A549 (cell line): ENCODE measurements around the gene PRSS21. TPM values are rescaled to one million over a fixed set of nuclear protein-coding genes. Genes with fewer than 3 reads are reported as not detected.

ENCODE experiments used
- ATAC-seq, 2 experiments: fragments of 200-7000 bp in 1 of 2; fragments of >200 bp in 1 of 2; cut with Nextera tagmentation in 1 of 2; cut with Tn5 transposase in 1 of 2; 3 replicates each; pipeline versions ENCODE4 v1.8.0 to v1.9.1; 2018 to 2020; ENCODE audit warnings: mild to moderate bottlenecking in 1 of 2, moderate library complexity in 1 of 2
- CTCF ChIA-PET: fragments of 300-600 bp; sonication (Branson Sonifier 250); formaldehyde crosslinking; extraction: SDS; loops from one replicate; lab custom pipeline; 2021; ENCODE audit warnings: antibody characterized with exemption, inconsistent platforms; lab: Yijun Ruan, JAX
- POLR2A ChIA-PET: fragments of 350-600 bp; formaldehyde crosslinking; extraction: SDS; loops from one replicate; lab custom pipeline; 2021; ENCODE audit warnings: antibody characterized with exemption, inconsistent platforms; lab: Yijun Ruan, JAX
- DNase-seq, 2 experiments: peaks; one replicate each; pipeline versions ENCODE4 v3.0.0 to v3.0.0-alpha.2; 2011 to 2016; ENCODE audit warnings: low read depth in 1 of 2, low spot score in 1 of 2
- FAIRE-seq: peaks from 2 replicates; lab custom pipeline; 2011; peaks lifted over from hg19 to GRCh38; lab: Jason Lieb, UNC
- H3K27ac ChIP-seq, 2 experiments: fragments of >200 bp; sonication (Bioruptor Twin); formaldehyde crosslinking; 3 replicates each; pipeline ENCODE4 v1.5.1; 2016 to 2017
- H3K4me1 ChIP-seq: fragments of >200 bp; sonication (Bioruptor Twin); formaldehyde crosslinking; 3 replicates; pipeline ENCODE4 v1.6.1; 2016
- H3K4me2 ChIP-seq: fragments of >200 bp; sonication (Bioruptor Twin); formaldehyde crosslinking; 3 replicates; pipeline ENCODE4 v1.6.1; 2016
- H3K4me3 ChIP-seq: fragments of >200 bp; sonication (Bioruptor Twin); formaldehyde crosslinking; 3 replicates; pipeline ENCODE4 v1.5.1; 2016
- H3K9me3 ChIP-seq: fragments of >200 bp; sonication (Bioruptor Twin); formaldehyde crosslinking; 3 replicates; pipeline ENCODE4 v1.6.1; 2016
- BHLHE40 ChIP-seq: IDR thresholded peaks from 2 replicates; pipeline ENCODE4 v1.6.1; 2012; ENCODE audit warnings: low read depth, low read length, inconsistent platforms
- E2F6 ChIP-seq: IDR thresholded peaks from 2 replicates; pipeline ENCODE4 v1.6.1; 2012; ENCODE audit warnings: low read depth, borderline replicate concordance
- EHF ChIP-seq: fragments of 250-450 bp; sonication (Bioruptor Pico); IDR thresholded peaks from 2 replicates; pipeline ENCODE4 v1.5.0; 2020; ENCODE audit warnings: mild to moderate bottlenecking
- EHMT2 ChIP-seq: fragments of 200-600 bp; sonication (generic); IDR thresholded peaks from 2 replicates; pipeline ENCODE4 v1.6.1; 2016; ENCODE audit warnings: antibody characterized with exemption, low read depth, mild to moderate bottlenecking, moderate library complexity
- ELK1 ChIP-seq: fragments of 150-350 bp; IDR thresholded peaks from 2 replicates; pipeline ENCODE4 v1.6.1; 2014; ENCODE audit warnings: low read depth, mild to moderate bottlenecking, low read length
- FOSB ChIP-seq: fragments of 250-450 bp; sonication (Bioruptor Pico); IDR thresholded peaks from 2 replicates; pipeline ENCODE4 v1.5.0; 2020; ENCODE audit warnings: mild to moderate bottlenecking, moderate library complexity
- FOSL2 ChIP-seq, 2 experiments: fragments of 450-650 bp in 1 of 2; fragments of >200 bp in 1 of 2; sonication (Bioruptor Twin) in 1 of 2; formaldehyde crosslinking; IDR thresholded peaks; 2 replicates each; pipeline versions ENCODE4 v1.5.0 to v1.6.1; 2016 to 2020; ENCODE audit warnings: mild to moderate bottlenecking in 1 of 2, moderate library complexity in 1 of 2
- FOXS1 ChIP-seq: fragments of 250-450 bp; sonication (Bioruptor Pico); IDR thresholded peaks from 2 replicates; pipeline ENCODE4 v1.5.0; 2020; ENCODE audit warnings: mild to moderate bottlenecking, moderate library complexity
- GATA3 ChIP-seq: IDR thresholded peaks from 2 replicates; pipeline ENCODE4 v1.6.1; 2012; ENCODE audit warnings: borderline replicate concordance
- HEYL ChIP-seq: fragments of 250-450 bp; sonication (Bioruptor Pico); IDR thresholded peaks from 2 replicates; pipeline ENCODE4 v1.8.0; 2021; ENCODE audit warnings: mild to moderate bottlenecking, moderate library complexity
- HOXA7 ChIP-seq: fragments of 250-450 bp; sonication (Bioruptor Pico); IDR thresholded peaks from 2 replicates; pipeline ENCODE4 v1.5.0; 2020; ENCODE audit warnings: mild to moderate bottlenecking, moderate library complexity
- KDM5A ChIP-seq: fragments of 200-600 bp; sonication (generic); IDR thresholded peaks from 2 replicates; pipeline ENCODE4 v1.6.1; 2016; ENCODE audit warnings: antibody characterized with exemption, mild to moderate bottlenecking
- MAX ChIP-seq: IDR thresholded peaks from 2 replicates; pipeline ENCODE4 v1.6.1; 2012
- MAZ ChIP-seq: fragments of 150-350 bp; IDR thresholded peaks from 2 replicates; pipeline ENCODE4 v1.6.1; 2014; ENCODE audit warnings: antibody characterized with exemption, low read depth, low read length, borderline replicate concordance
- NPAS2 ChIP-seq: fragments of 250-450 bp; sonication (Bioruptor Pico); IDR thresholded peaks from 2 replicates; pipeline ENCODE4 v1.8.0; 2022; ENCODE audit warnings: mild to moderate bottlenecking, moderate library complexity, borderline replicate concordance
- POLR2AphosphoS2 ChIP-seq: conservative IDR thresholded peaks from 2 replicates; pipeline ENCODE4 v1.6.1; 2012; ENCODE audit warnings: low read length, improper control_type of control experiment, inconsistent platforms
- RAD21 ChIP-seq, 2 experiments: fragments of >200 bp in 1 of 2; sonication (Bioruptor Twin) in 1 of 2; formaldehyde crosslinking in 1 of 2; IDR thresholded peaks in 1 of 2; conservative IDR thresholded peaks in 1 of 2; 2 replicates in 1 of 2; 3 replicates in 1 of 2; pipeline ENCODE4 v1.6.1; 2012 to 2018; ENCODE audit warnings: inconsistent platforms in 1 of 2
- RCOR1 ChIP-seq: fragments of 150-350 bp; IDR thresholded peaks from 2 replicates; pipeline ENCODE4 v1.6.1; 2014; ENCODE audit warnings: antibody characterized with exemption, low read length, low read depth
- RFX5 ChIP-seq: fragments of 450-650 bp; IDR thresholded peaks from 2 replicates; pipeline ENCODE4 v1.7.1; 2014; ENCODE audit warnings: antibody characterized with exemption, mild to moderate bottlenecking, moderate library complexity
- ZNF302 ChIP-seq: fragments of 250-450 bp; sonication (Bioruptor Pico); IDR thresholded peaks from 2 replicates; pipeline ENCODE4 v1.9.0; 2021; ENCODE audit warnings: inconsistent platforms, mild to moderate bottlenecking, moderate library complexity
- WGBS: methylation state at CpG from one replicate; pipeline ENCODE4 v1.1.6; 2017; ENCODE audit errors: missing lambda C conversion rate; 5-methylcytosine and 5-hydroxymethylcytosine counted together
- polyA plus RNA-seq, 4 experiments: library from polyadenylated mRNA; depleted of rRNA in 3 of 4; stranded (reverse); fragments of >200 nt; fragmentation: RNase III in 1 of 4; extraction: RNeasy Plus Mini Kit Qiagen cat#74134 plus additional on column Dnase treatment in 1 of 4; gene quantifications; 2 replicates in 3 of 4; 3 replicates in 1 of 4; pipeline ENCODE4 v1.2.3, GENCODE V29; 2011 to 2017
- TF ChIP-seq, protein P1 (sequence below): fragments of 450-650 bp; IDR thresholded peaks from 2 replicates; pipeline ENCODE4 v1.6.1; 2014; ENCODE audit warnings: antibody characterized with exemption
- TF ChIP-seq, protein P2 (sequence below): fragments of >200 bp; sonication (Bioruptor Twin); formaldehyde crosslinking; IDR thresholded peaks from 3 replicates; pipeline ENCODE4 v1.6.1; 2016

The PRSS21 gene
- polyA plus RNA-seq, 2 of the 4 experiments (the other 2 are of a cell fraction): 0.12 to 0.23 TPM

DNA sequence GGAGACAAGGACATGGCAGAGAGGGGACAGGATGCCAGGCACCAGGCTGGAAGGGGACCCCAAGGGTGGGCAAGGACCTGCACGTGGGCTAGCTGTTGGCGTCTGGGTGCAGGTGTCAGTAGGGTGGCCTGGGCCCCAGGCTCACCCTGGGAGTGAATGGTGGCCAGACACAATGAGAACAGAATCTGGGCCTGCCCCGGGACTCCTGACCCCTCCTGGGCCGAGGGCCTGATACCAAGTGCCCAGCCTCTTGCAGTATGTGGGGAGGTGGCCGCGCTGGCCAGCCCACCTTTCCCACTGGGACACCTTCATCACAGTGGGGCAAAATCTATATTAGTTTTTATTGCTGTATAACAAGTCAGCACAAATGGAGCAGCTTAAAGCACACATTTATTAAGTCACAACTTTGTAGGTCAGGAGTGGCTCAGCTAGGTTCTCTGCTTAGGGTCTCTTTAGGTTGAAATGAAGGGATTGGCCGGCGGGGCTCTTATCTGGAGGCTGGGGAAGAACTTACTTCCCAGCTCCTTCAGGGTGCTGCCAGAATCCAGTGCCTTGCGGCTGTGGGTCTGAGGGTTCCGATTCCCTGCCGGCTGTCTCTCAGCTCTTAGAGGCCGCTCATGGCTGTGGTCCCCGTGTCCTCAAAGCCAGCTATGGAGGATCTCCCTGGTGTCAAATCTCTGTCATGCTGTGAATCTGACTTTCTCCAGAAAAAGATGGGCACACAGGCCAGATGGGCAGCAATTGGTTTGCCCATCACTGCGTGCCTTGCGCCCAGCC, 33.3 kb upstream of the PRSS21 start:
- WGBS: 83% methylated on average over 15 of the region's 15 CpGs

GRCh38 chr16:2784358-2785100, 32.5 kb upstream of the PRSS21 start:
- Histone ChIP-seq H3K9me3 (no peaks in the 10 kb centered on the region), H3K4me1 (no peaks in the 10 kb centered on the region), H3K27ac (no peak overlapping the region), H3K4me2 (no peak overlapping the region), H3K4me3 (no peak overlapping the region)
- TF ChIP-seq RCOR1: no peak
- TF ChIP-seq RAD21 (conservative IDR thresholded peaks at IDR 0.05 in 1 of 2, IDR thresholded peaks at IDR 0.05 in 1 of 2): no peak
- TF ChIP-seq, protein P1, sequence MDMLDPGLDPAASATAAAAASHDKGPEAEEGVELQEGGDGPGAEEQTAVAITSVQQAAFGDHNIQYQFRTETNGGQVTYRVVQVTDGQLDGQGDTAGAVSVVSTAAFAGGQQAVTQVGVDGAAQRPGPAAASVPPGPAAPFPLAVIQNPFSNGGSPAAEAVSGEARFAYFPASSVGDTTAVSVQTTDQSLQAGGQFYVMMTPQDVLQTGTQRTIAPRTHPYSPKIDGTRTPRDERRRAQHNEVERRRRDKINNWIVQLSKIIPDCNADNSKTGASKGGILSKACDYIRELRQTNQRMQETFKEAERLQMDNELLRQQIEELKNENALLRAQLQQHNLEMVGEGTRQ: no peak
- no peak for TF ChIP-seq FOSB (CRISPR knock-in tag)
- TF ChIP-seq HOXA7 (CRISPR knock-in tag): no peak
- TF ChIP-seq GATA3: no peak
- no peak for TF ChIP-seq KDM5A
- no peak for TF ChIP-seq POLR2AphosphoS2
- TF ChIP-seq EHMT2: no peak
- no peak for TF ChIP-seq HEYL (CRISPR knock-in tag)
- TF ChIP-seq EHF: no peak
- DNase-seq: no peak
- ATAC-seq: no peak
- ChIA-PET POLR2A (interaction anchor here (0.5 to 1.0 kb wide), 2 partner anchors 13 to 17 kb away, joined by 3 read pairs; no protein-coding TSS in a partner anchor), CTCF (interaction anchor here (0.7 to 3.8 kb wide), 8 partner anchors 8 to 122 kb away, joined by 3 to 17 read pairs (median 5); no protein-coding TSS in a partner anchor)
- FAIRE-seq: no peak
- WGBS: 66% methylated on average over 12 of the region's 15 CpGs

More for the DNA sequence above, 33.3 kb upstream of the PRSS21 start:
- no peak overlapping the region for H3K27ac ChIP-seq
- FAIRE-seq (no peak), ATAC-seq (no peak), DNase-seq (no peak)
- no peak for TF ChIP-seq NPAS2 (CRISPR knock-in tag)
- no peak for TF ChIP-seq BHLHE40
- TF ChIP-seq, protein P2, sequence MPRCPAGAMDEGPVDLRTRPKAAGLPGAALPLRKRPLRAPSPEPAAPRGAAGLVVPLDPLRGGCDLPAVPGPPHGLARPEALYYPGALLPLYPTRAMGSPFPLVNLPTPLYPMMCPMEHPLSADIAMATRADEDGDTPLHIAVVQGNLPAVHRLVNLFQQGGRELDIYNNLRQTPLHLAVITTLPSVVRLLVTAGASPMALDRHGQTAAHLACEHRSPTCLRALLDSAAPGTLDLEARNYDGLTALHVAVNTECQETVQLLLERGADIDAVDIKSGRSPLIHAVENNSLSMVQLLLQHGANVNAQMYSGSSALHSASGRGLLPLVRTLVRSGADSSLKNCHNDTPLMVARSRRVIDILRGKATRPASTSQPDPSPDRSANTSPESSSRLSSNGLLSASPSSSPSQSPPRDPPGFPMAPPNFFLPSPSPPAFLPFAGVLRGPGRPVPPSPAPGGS: no peak
- TF ChIP-seq EHMT2: no peak
- no peak for TF ChIP-seq RFX5
- no peak for TF ChIP-seq E2F6
- no peak for TF ChIP-seq ELK1
- TF ChIP-seq MAZ: no peak
- no peak for TF ChIP-seq HOXA7 (CRISPR knock-in tag)
- no peak for TF ChIP-seq ZNF302
- no peak for TF ChIP-seq FOSL2 (IDR thresholded peaks at IDR 0.05)
- no peak for TF ChIP-seq FOSL2 (CRISPR knock-in tag; IDR thresholded peaks at IDR 0.05)
- TF ChIP-seq FOXS1 (CRISPR knock-in tag): no peak
- no peak for TF ChIP-seq MAX
- ChIA-PET POLR2A (interaction anchor here (0.5 to 1.0 kb wide), 2 partner anchors 12 to 16 kb away, joined by 3 read pairs; no protein-coding TSS in a partner anchor), CTCF (interaction anchor here (0.8 to 3.8 kb wide), 9 partner anchors 8 to 123 kb away, joined by 3 to 17 read pairs (median 5); no protein-coding TSS in a partner anchor)
- no peak overlapping the region for H3K4me3 ChIP-seq
- peaks cover 1% of the 10 kb centered on the region; the same call in 1 of the 3 replicates for H3K4me1 ChIP-seq
- no peaks in the 10 kb centered on the region for H3K9me3 ChIP-seq
- no peak overlapping the region for H3K4me2 ChIP-seq
